HCT116 (cell line): ENCODE measurements around the gene KLHL3. TPM values are rescaled to one million over a fixed set of nuclear protein-coding genes. Genes with fewer than 3 reads are reported as not detected.

Experiments
- ATAC-seq: fragments of 200-7000 bp; cut with Tn5 transposase; 2 replicates; pipeline ENCODE4 v1.9.1; 2020; ENCODE audit warnings: mild to moderate bottlenecking, moderate library complexity
- BruUV-seq: library from RNA; stranded (reverse); fragments of 400-500 nt; replicated peaks from 2 replicates; lab custom pipeline; 2021; lab: Mats Ljungman, UMichigan
- CTCF ChIA-PET: fragments of 300-600 bp; sonication (Branson Sonifier 250); formaldehyde crosslinking; loops from one replicate; lab custom pipeline; 2021; ENCODE audit warnings: antibody characterized with exemption; lab: Charles Lee
- POLR2A ChIA-PET: fragments of 300-600, 350-600 bp; sonication (Branson Sonifier 250); formaldehyde crosslinking; loops from one replicate; lab custom pipeline; 2021; ENCODE audit warnings: antibody characterized with exemption; lab: Charles Lee
- RAD21 ChIA-PET, 2 experiments: fragments of 300-600 bp; sonication (Branson Sonifier 250); formaldehyde crosslinking; loops; one replicate each; lab custom pipeline; 2023; ENCODE audit warnings: low total read pairs in 2 of 2; ENCODE audit not compliant: uncharacterized antibody in 2 of 2, unreplicated experiment in 2 of 2, low non-redundant PET in 1 of 2; lab: Charles Lee
- DNase-seq: peaks from one replicate; pipeline ENCODE4 v3.0.0-alpha.2; 2010; ENCODE audit warnings: low read depth, low spot score
- H2AFZ ChIP-seq: fragments of 200-600 bp; shearing (Covaris generic), sonication (generic); 2 replicates; pipeline ENCODE4 v1.6.1; 2017; ENCODE audit warnings: low read depth, mixed run types, mixed read lengths, antibody characterized with exemption, low read length; ENCODE audit not compliant: poor library complexity, severe bottlenecking
- H3K27ac ChIP-seq: 2 replicates; pipeline ENCODE4 v1.5.1; 2012; ENCODE audit warnings: low read depth, low read length
- H3K27me3 ChIP-seq: fragments of 200-600 bp; sonication (generic); 2 replicates; pipeline ENCODE4 v1.6.1; 2016; ENCODE audit warnings: mixed run types, low read length, mixed read lengths; ENCODE audit not compliant: insufficient read depth
- H3K36me3 ChIP-seq, 2 experiments: fragments of 200-500 bp in 1 of 2; fragments of 200-600 bp in 1 of 2; sonication (Bioruptor generic) in 1 of 2; sonication (generic) in 1 of 2; 2 replicates each; pipeline versions ENCODE4 v1.5.1 to v1.6.1; 2014 to 2016; ENCODE audit warnings: low read length in 2 of 2, inconsistent platforms in 1 of 2, mixed read lengths in 1 of 2, mixed run types in 1 of 2; ENCODE audit not compliant: insufficient read depth in 2 of 2, control insufficient read depth in 1 of 2
- H3K4me1 ChIP-seq, 2 experiments: fragments of 200-600 bp in 1 of 2; sonication (generic) in 1 of 2; 2 replicates each; pipeline versions ENCODE4 v1.5.1 to v1.6.1; 2012 to 2017; ENCODE audit warnings: low read length in 2 of 2, inconsistent platforms in 1 of 2, mild to moderate bottlenecking in 1 of 2, mixed read lengths in 1 of 2, mixed run types in 1 of 2, moderate library complexity in 1 of 2; ENCODE audit not compliant: insufficient read depth in 2 of 2, control insufficient read depth in 1 of 2
- H3K4me2 ChIP-seq: fragments of 200-600 bp; sonication (generic); 2 replicates; pipeline ENCODE4 v1.6.1; 2017; ENCODE audit warnings: mixed run types, low read length, mixed read lengths
- H3K4me3 ChIP-seq, 2 experiments: fragments of 200-600 bp in 1 of 2; sonication (generic) in 1 of 2; replicated peaks in 1 of 2; 2 replicates each; pipeline ENCODE4 v1.5.1; 2011 to 2016; ENCODE audit warnings: low read length in 2 of 2, control low read depth in 1 of 2, low read depth in 1 of 2, mild to moderate bottlenecking in 1 of 2, mixed read lengths in 1 of 2, mixed run types in 1 of 2
- H3K79me2 ChIP-seq: fragments of 200-600 bp; sonication (generic); 2 replicates; pipeline ENCODE4 v1.6.1; 2017; ENCODE audit warnings: mild to moderate bottlenecking, mixed run types, low read length, moderate library complexity, mixed read lengths; ENCODE audit not compliant: insufficient read depth
- H3K9ac ChIP-seq: fragments of 200-600 bp; sonication (generic); 2 replicates; pipeline ENCODE4 v1.6.1; 2016; ENCODE audit warnings: low read length, mixed read lengths
- H3K9me2 ChIP-seq: fragments of 200-600 bp; sonication (generic), shearing (Covaris generic); 2 replicates; pipeline ENCODE4 v1.6.1; 2017; ENCODE audit warnings: mixed run types, mild to moderate bottlenecking, moderate library complexity; ENCODE audit not compliant: insufficient read depth
- H3K9me3 ChIP-seq, 2 experiments: fragments of 200-500 bp in 1 of 2; fragments of 200-600 bp in 1 of 2; sonication (Bioruptor generic) in 1 of 2; sonication (generic) in 1 of 2; 2 replicates each; pipeline ENCODE4 v1.6.1; 2014 to 2017; ENCODE audit warnings: low read length in 2 of 2, mixed read lengths in 2 of 2, inconsistent platforms in 1 of 2, low read depth in 1 of 2, mild to moderate bottlenecking in 1 of 2, mixed run types in 1 of 2, moderate library complexity in 1 of 2; ENCODE audit not compliant: control insufficient read depth in 1 of 2, insufficient read depth in 1 of 2
- H4K20me1 ChIP-seq: fragments of 200-600 bp; sonication (generic), shearing (Covaris generic); 2 replicates; pipeline ENCODE4 v1.6.1; 2017; ENCODE audit warnings: mixed run types, mild to moderate bottlenecking, moderate library complexity; ENCODE audit not compliant: insufficient read depth
- CBX3 ChIP-seq: IDR thresholded peaks from 2 replicates; pipeline ENCODE4 v1.6.1; 2012; ENCODE audit warnings: low read depth
- CEBPB ChIP-seq: IDR thresholded peaks from 2 replicates; pipeline ENCODE4 v1.6.1; 2012; ENCODE audit warnings: low read depth
- EGR1 ChIP-seq: IDR thresholded peaks from 2 replicates; pipeline ENCODE4 v1.6.1; 2012; ENCODE audit warnings: low read depth
- FOSL1 ChIP-seq: IDR thresholded peaks from 2 replicates; pipeline ENCODE4 v1.6.1; 2012; ENCODE audit warnings: low read depth
- POLR2AphosphoS5 ChIP-seq: IDR thresholded peaks from 2 replicates; pipeline ENCODE4 v1.6.1; 2011; ENCODE audit warnings: mild to moderate bottlenecking, low read depth, low read length, moderate library complexity
- RAD21 ChIP-seq: IDR thresholded peaks from 2 replicates; pipeline ENCODE4 v1.6.1; 2012; ENCODE audit warnings: low read depth, mild to moderate bottlenecking
- SIN3A ChIP-seq: IDR thresholded peaks from 2 replicates; pipeline ENCODE4 v1.6.1; 2012; ENCODE audit warnings: low read depth
- SP1 ChIP-seq: IDR thresholded peaks from 2 replicates; pipeline ENCODE4 v1.6.1; 2012; ENCODE audit warnings: low read depth
- SRF ChIP-seq: IDR thresholded peaks from 2 replicates; pipeline ENCODE4 v1.6.1; 2012; ENCODE audit warnings: low read depth
- TCF7L2 ChIP-seq: IDR thresholded peaks from 2 replicates; pipeline ENCODE4 v1.7.0; 2011; ENCODE audit warnings: borderline replicate concordance, inconsistent platforms; ENCODE audit not compliant: insufficient read depth, insufficient read length; ENCODE audit errors: extremely low read depth
- YY1 ChIP-seq: IDR thresholded peaks from 2 replicates; pipeline ENCODE4 v1.6.1; 2011; ENCODE audit warnings: low read length, low read depth, moderate library complexity, mild to moderate bottlenecking; ENCODE audit not compliant: insufficient replicate concordance; ENCODE audit errors: extremely low read depth
- intact Hi-C: fragments of 100-400 bp; cut with micrococcal nuclease; formaldehyde crosslinking; loops from 2 replicates; pipeline ENCODE4 v1.10.0; 2022
- total RNA-seq: library from RNA; stranded (reverse); gene quantifications from one replicate; pipeline ENCODE4 v1.2.1, GENCODE V29; 2021; ENCODE audit not compliant: unreplicated experiment
- TF ChIP-seq, protein P1 (sequence below), 3 experiments: fragments of 200-600 bp in 1 of 3; sonication (generic) in 1 of 3; IDR thresholded peaks in 2 of 3; conservative IDR thresholded peaks in 1 of 3; 2 replicates each; pipeline ENCODE4 v1.5.1; 2012 to 2017; ENCODE audit warnings: low read depth in 2 of 3, low read length in 2 of 3, antibody characterized with exemption in 1 of 3, borderline replicate concordance in 1 of 3, control low read depth in 1 of 3, mild to moderate bottlenecking in 1 of 3, mixed read lengths in 1 of 3, mixed run types in 1 of 3, moderate library complexity in 1 of 3; ENCODE audit not compliant: insufficient read depth in 1 of 3
- TF ChIP-seq, protein P2 (sequence below): IDR thresholded peaks from 2 replicates; pipeline ENCODE4 v1.6.1; 2012
- TF ChIP-seq, protein P3 (sequence below): IDR thresholded peaks from 2 replicates; pipeline ENCODE4 v1.6.1; 2012; ENCODE audit warnings: low read depth
- TF ChIP-seq, protein P4 (sequence below): IDR thresholded peaks from 2 replicates; pipeline ENCODE4 v1.6.1; 2012

The KLHL3 gene
- total RNA-seq, 1 experiment from 2014 or later: not detected

DNA sequence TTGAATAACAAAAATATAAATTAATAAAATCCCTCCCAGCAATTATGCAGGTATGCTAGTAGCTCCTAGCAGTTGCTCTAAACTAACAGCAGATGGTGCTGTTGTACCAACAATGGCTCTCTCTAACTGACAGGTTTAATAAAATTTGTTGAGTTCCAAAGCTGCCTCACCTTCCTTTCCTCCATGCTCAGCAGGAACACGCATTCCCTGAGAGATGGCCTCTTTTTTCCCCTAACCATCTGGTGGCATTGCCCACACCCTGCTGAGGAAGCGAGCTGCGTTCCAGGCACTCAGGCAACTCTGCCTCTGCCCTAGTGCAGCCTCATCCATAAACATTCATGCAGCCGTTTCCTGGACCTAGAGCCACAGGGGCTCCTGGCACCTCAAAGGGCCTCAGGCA is 106.2 kb downstream of the KLHL3 start:
- Histone ChIP-seq H4K20me1 (no peaks in the 10 kb centered on the region), H3K9ac (no peak overlapping the region), H3K27me3 (no peaks in the 10 kb centered on the region), H3K36me3 (no peaks in the 10 kb centered on the region), H2AFZ (no peak overlapping the region), H3K4me2 (peak overlapping the region; percentile 10; the same call in 1 of the 2 replicates), H3K4me3 (no peak overlapping the region), H3K9me2 (no peaks in the 10 kb centered on the region), H3K79me2 (no peaks in the 10 kb centered on the region), H3K4me1 (peaks cover 0 to 2% of the 10 kb centered on the region in 2 experiments; a peak in 1 of 4 replicates), H3K9me3 (no peaks in the 10 kb centered on the region), H3K27ac (no peak overlapping the region)
- BruUV-seq: no TSS peak
- POLR2A ChIA-PET: interaction anchor here (0.6 to 1.8 kb wide), 3 partner anchors 63 to 123 kb away, joined by 3 to 4 read pairs (median 3); no protein-coding TSS in a partner anchor
- DNase-seq (peak; percentile 51), ATAC-seq (peak; percentile 95)
- TF ChIP-seq YY1: no peak
- TF ChIP-seq EGR1: no peak
- TF ChIP-seq, protein P1, sequence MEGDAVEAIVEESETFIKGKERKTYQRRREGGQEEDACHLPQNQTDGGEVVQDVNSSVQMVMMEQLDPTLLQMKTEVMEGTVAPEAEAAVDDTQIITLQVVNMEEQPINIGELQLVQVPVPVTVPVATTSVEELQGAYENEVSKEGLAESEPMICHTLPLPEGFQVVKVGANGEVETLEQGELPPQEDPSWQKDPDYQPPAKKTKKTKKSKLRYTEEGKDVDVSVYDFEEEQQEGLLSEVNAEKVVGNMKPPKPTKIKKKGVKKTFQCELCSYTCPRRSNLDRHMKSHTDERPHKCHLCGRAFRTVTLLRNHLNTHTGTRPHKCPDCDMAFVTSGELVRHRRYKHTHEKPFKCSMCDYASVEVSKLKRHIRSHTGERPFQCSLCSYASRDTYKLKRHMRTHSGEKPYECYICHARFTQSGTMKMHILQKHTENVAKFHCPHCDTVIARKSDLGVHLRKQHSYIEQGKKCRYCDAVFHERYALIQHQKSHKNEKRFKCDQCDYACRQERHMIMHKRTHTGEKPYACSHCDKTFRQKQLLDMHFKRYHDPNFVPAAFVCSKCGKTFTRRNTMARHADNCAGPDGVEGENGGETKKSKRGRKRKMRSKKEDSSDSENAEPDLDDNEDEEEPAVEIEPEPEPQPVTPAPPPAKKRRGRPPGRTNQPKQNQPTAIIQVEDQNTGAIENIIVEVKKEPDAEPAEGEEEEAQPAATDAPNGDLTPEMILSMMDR (IDR thresholded peaks at IDR 0.05 in 2 of 3, conservative IDR thresholded peaks at IDR 0.05 in 1 of 3; ENCODE audit: borderline replicate concordance in 1 of 3, insufficient read depth in 1 of 3, low read depth in 2 of 3, low read length in 2 of 3): peak; percentile 77 to 87 (median 85)
- no peak for TF ChIP-seq SP1
- TF ChIP-seq, protein P2, sequence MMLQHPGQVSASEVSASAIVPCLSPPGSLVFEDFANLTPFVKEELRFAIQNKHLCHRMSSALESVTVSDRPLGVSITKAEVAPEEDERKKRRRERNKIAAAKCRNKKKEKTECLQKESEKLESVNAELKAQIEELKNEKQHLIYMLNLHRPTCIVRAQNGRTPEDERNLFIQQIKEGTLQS: no peak
- TF ChIP-seq, protein P3, sequence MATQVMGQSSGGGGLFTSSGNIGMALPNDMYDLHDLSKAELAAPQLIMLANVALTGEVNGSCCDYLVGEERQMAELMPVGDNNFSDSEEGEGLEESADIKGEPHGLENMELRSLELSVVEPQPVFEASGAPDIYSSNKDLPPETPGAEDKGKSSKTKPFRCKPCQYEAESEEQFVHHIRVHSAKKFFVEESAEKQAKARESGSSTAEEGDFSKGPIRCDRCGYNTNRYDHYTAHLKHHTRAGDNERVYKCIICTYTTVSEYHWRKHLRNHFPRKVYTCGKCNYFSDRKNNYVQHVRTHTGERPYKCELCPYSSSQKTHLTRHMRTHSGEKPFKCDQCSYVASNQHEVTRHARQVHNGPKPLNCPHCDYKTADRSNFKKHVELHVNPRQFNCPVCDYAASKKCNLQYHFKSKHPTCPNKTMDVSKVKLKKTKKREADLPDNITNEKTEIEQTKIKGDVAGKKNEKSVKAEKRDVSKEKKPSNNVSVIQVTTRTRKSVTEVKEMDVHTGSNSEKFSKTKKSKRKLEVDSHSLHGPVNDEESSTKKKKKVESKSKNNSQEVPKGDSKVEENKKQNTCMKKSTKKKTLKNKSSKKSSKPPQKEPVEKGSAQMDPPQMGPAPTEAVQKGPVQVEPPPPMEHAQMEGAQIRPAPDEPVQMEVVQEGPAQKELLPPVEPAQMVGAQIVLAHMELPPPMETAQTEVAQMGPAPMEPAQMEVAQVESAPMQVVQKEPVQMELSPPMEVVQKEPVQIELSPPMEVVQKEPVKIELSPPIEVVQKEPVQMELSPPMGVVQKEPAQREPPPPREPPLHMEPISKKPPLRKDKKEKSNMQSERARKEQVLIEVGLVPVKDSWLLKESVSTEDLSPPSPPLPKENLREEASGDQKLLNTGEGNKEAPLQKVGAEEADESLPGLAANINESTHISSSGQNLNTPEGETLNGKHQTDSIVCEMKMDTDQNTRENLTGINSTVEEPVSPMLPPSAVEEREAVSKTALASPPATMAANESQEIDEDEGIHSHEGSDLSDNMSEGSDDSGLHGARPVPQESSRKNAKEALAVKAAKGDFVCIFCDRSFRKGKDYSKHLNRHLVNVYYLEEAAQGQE: no peak
- TF ChIP-seq SIN3A: no peak
- TF ChIP-seq TCF7L2: no peak
- no peak for TF ChIP-seq POLR2AphosphoS5
- TF ChIP-seq FOSL1: no peak
- no peak for TF ChIP-seq SRF
- no peak for TF ChIP-seq CEBPB
- no peak for TF ChIP-seq CBX3
- TF ChIP-seq, protein P4, sequence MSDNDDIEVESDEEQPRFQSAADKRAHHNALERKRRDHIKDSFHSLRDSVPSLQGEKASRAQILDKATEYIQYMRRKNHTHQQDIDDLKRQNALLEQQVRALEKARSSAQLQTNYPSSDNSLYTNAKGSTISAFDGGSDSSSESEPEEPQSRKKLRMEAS: no peak
- peak; percentile 97 for TF ChIP-seq RAD21
- intact Hi-C loops: loop anchor here (1.0 to 5.0 kb wide), 5 partner anchors 114 to 823 kb away; no protein-coding TSS in a partner anchor
- RAD21 ChIA-PET: interaction anchor here (0.9 to 1.8 kb wide), 7 partner anchors 113 to 504 kb away, joined by 3 to 27 read pairs (median 4); no protein-coding TSS in a partner anchor
- CTCF ChIA-PET: interaction anchor here (0.5 to 3.4 kb wide), 29 partner anchors 9 to 874 kb away, joined by 3 to 81 read pairs (median 5); no protein-coding TSS in a partner anchor
